Stimulated activated CD4-positive, alpha-beta T cell treated with anti-CD3 and anti-CD28 coated beads, TNF-alpha, amount 100 ng/mL, for 1 hour (primary cell): ENCODE measurements around the gene QRSL1.
"Not testable (repeated sequence)": the region's sequence is repeated elsewhere in the genome, so short reads cannot be mapped to it uniquely, and the experiment has no call there.

Source experiments
- DNase-seq, 3 donors: peaks; one replicate each; pipeline ENCODE4 v3.0.0-alpha.2; 2020; ENCODE audit warnings: low read depth in 3 of 3, low spot score in 1 of 3

The QRSL1 gene

GRCh38 chr6:106622412-106622811, 7.0 kb upstream of the QRSL1 start:
- no peak for DNase-seq

GRCh38 chr6:106623039-106623438, 6.3 kb upstream of the QRSL1 start:
- no peak for DNase-seq

DNA sequence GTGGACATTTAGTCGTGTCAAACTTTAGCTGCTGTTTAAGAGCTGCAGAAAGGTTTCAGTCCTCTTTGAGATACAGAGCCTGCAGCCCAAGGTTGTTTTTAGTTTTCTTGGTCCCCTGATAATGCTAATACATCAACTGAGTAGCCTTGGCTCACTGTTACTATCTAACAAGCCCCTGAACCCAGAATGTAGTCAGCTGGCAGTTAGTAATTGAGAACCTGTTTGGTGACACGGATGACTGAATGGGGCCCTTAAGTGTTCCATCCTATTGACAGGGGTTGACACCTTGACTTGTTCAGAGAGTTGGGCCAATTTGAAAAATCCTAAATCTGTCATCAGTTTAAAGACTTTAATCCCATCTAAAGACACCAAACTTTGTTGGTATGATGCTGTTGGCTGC, 2.9 kb upstream of the QRSL1 start:
- DNase-seq, result no peak

- not testable (repeated sequence) for DNase-seq
Observed at GRCh38 chr6:106627760-106628159, 1.6 kb upstream of the QRSL1 start.

- DNase-seq, result no peak
Observed at GRCh38 chr6:106628658-106629102, 698 bp upstream of the QRSL1 start.

DNA sequence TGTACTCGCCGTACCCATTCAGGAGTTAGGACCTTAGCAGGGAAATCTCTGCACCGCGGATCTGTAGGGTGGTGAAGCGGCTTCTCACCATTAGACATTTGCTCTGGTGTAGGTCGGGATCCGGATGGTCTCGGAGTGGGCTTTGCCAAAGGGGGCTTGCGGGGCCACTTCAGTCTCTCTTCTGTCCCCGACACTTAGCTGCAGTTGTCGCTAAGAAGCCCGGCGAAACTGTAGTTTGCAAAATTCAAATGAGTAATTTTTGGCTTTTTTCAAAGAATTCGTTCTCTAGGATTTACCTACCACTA, 433 bp downstream of the QRSL1 start:
- DNase-seq, result no peak

DNA sequence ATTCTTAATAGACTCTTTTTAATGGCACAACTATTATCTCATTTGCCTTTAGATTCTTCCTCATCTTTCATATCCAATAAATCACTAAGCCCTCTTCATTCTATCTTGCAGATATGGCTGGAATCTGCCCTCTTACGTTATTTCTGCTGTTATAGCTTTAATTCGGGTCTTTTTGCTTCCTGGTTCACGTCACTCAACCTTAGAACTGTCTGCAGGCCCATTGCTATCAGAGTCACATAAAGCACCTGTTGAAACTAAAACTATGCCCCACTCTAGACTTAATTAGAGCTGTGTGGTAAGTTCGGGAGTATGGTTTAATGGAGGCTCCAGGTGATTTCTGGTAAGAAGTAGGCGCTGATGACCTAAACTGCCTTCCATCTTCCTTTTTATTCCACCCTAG, 988 bp downstream of the QRSL1 start:
- DNase-seq, result no peak

DNA sequence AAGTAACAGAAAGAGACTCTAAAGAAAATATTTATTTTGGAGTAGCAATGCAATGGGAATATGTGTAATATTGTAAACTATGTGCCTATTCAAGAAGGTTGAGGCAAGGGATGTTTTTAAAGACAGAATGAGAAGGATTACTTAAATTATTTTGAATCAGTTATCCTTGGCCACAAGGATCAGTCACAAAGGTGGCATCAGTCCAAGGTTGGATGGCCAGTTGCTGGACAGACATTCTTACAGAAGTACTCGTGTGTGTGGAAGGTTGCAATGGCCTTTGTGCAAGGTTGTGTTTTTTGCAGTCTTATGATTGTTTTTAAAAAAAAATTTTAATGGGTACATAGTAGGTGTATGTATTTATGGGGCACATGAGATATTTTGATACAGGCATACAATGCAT, 2.0 kb downstream of the QRSL1 start:
- no peak for DNase-seq

- no peak for DNase-seq
Observed at GRCh38 chr6:106634565-106634964, 5.2 kb downstream of the QRSL1 start.

DNA sequence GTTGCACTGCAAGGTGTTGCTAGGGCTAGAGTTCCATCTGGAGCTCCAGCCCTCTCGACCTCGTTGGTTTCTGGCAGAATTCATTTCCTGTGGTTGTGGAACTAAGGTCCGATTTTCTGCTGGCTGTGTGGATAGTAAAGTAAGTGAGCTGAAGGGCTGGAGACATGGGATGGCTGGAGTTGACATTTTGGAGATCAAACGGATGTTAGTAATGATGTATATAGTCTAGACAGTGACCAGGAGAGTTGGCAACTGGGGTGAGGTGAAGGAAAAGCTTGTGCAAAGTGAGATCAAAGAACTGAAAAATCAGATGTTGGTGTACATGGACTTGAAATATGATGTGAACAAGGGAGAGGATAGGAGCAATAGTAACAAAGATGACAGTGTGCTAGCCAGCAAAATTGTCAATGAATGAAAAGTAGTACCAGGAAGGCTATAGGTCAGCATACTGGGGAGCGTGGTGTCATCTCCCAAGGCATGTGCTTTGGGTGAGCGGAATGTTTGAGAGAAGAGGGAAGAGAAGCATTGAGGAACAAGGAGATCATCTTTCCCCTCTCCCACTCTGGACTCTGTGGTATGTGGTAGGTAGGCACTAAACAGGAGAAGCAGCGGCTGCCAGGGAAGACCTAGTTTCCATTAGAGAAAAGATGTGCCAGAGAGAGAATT, 7.8 kb downstream of the QRSL1 start:
- no peak for DNase-seq

DNA sequence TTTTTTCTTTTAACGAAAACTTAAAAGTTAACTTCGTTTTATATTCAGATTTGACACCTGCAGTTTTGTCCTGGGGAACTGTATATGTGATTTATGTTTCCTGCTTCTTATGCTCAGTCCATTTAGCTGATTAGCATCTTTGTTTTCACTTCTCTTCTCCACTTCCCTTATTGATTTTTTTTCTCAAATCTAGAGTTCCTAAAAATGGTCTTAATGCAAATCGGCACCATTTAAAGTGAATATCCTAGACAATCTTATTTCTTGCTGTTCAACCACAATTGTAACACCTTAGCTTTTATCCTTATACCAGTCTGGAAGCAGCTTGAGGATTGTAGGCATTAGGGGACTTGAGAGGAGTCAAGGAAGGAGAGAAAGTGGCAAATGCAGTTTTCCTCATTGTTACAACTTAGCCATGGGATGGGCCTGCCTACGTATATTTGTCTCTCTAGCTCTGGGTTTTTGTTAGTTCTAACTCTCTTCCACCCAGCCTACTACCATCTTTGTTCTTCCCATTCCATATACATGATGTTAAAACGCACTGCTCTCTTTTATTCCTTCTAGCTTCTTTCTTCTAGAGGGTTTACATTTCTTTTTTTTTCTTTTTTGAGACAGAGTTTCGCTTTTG, 8.5 kb downstream of the QRSL1 start:
- no peak for DNase-seq

DNA sequence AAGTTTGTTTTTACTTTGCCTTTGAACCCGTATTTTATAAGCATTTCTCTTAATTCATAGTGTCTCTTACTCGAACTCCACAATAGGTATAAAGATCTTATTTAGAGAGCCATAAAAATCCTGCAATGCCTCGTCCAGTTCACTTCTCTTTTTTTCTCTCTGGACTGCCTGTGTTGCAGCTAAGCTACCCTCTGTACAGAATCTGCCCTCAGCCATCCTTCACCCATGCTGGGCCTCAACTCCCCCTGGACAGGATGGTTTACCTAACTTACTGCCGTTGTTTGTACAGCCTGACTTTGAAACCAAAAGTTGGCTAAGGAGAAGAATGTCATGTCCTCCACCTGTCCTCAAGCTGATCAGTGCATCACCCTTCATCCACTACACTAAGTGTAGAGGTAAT, 10.4 kb downstream of the QRSL1 start:
- DNase-seq, result no peak

DNA sequence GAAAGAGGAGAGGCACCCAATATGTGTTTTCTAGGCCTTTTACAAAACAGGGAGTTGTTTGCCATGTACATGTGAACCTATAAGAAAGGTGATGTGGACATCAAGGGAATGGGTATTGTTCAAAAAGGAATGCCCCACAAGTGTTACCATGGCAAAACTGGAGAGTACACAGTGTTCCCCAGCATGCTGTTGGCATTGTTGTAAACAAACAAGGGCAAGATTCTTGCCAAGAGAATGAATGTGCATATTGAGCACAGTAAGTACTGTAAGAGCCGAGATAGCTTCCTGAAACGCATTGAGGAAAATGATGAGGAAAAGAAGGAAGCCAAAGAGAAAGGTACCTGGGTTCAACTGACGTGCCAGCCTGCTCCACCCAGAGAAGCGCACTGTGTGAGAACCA, 13.1 kb downstream of the QRSL1 start:
- no peak for DNase-seq

GRCh38 chr6:106643061-106643460, 13.7 kb downstream of the QRSL1 start:
- no peak for DNase-seq

DNA sequence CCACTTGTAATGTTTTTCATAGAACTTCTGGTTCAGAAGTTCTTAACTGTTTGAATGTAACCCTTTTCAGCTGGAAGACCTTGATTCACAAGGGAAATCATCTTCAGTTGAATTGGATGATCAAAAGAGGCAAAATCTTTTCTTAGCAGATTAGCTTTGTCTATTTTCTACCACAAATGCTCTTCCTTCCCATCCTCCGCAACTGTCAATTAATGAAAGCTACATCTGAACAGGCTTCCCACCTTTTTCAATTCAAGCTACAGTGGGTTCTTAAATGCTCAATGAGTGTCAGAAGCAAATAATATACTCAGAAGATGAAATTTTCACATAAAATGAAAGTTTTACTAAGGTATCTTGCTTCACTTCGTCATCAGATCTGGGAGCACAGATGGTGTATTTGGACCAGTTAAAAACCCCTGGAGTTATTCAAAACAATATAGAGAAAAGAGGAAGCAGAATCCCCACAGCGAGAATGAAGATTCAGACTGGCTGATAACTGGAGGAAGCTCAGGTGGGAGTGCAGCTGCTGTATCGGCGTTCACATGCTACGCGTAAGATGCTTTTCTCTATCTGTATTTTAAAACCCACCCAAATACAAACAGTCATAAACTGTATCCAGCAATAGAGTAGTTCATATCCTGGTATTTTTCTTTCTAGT, 19.4 kb downstream of the QRSL1 start:
- DNase-seq, result no peak

DNA sequence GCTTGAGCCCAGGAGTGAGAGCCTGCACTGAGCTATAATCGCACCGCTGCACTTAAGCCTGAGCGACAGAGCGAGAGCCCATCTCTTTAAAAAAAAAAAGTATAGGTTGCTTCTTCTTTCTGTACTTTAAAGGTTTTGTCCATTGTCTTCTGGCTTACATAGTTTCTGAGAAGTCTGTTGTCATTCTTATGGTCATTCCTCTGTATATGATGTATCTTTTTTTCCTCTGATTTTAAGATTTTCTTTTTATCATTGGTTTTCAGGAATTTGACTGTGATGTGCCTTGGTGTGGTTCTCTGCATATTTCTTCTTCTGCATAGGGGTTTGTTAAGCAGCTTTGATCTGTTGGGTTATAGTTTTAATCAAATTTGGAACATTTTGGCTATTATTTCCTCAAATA, 29.1 kb downstream of the QRSL1 start:
- DNase-seq, result no peak

DNA sequence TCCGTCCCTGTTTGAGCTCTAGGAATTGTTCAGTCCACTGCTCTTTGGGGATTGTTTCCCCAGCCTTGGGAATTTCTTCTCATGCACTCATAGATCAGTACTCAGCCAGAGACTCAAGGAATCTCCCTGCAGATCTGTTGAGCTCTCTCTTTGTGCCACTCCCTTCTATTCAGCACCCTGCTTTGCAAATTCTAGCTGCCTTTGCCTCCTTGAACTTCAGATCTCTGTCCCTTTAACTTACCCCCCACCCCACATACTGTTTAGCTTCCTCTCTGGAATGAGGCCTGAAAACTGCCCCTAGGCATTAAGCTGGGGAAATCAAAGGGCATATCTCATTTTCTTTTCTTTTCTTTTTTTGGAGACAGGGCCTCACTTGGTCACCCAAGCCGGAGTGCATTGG, 30.5 kb downstream of the QRSL1 start:
- no peak for DNase-seq

DNA sequence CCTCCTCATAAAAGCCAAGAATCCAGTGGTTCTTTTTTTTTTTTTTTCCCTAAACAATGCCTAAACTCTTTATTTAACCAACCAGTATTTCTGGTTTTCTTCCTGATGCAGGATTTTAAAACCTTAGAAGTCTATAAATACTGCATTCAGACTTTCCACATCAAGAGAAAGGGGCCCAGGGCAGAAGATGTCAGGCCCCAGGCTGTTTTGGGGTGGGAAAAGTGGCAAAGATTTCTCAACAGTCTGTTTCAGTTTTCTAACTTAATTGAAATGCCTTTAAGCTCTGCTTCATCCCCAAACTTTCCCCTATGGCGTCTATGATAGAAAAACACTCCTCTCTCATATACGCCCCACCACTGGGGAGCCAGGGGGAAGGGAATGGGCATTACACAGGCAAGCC, 33.1 kb downstream of the QRSL1 start:
- no peak for DNase-seq

DNA sequence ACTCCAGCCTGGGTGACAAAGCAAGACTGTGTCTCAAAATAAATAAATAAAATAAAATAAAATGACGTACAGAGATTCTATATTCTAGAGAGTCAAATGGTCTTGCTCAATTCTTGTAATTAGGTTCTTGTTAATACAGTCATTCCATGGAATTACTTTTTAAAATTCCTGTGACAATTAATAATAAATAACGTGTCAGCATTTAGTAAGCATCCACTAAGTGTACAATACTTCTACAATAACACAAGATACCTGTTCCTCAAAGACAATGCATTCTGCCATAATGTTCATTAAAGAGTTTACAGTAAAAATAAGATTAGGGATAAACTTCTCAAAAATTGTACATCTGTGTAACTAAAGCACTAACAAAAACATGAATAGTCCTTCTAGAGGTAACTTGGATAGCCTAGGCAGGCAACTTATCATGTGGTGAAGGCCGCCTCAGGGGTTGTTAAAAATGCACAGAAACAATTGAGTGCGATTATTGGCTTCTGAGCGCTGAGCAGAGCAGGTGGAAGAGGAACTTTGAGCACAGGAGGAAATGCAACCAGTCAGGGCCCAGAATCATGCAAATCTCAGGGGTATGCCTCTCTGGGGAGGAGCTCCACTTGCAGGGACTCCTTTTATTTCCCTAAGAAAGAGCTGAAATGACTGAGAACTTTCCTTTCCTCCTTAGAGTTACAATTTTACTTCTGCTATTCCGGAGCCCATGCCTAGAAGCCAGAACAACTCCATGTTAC, 37.1 kb downstream of the QRSL1 start:
- no peak for DNase-seq

- DNase-seq, result no peak
Observed at GRCh38 chr6:106667022-106667402, 37.6 kb downstream of the QRSL1 start.

DNA sequence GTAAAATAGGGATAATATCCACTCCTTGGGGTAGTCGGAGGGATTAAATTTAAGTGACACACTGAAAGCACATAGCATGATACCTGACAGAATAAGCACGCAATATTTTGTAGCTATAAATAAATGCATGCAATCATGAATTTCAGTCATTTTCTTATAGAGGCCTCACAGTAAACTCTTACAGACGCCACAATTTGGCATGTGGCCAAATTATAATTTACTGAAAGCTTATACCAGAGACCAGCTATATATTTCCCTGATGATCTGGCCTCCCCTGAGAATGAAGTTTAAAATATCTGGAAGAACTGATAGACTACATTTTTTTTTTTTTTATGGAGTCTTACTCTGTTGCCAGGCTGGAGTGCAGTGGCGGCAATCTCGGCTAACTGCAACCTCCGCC, 40.9 kb downstream of the QRSL1 start:
- no peak for DNase-seq

DNA sequence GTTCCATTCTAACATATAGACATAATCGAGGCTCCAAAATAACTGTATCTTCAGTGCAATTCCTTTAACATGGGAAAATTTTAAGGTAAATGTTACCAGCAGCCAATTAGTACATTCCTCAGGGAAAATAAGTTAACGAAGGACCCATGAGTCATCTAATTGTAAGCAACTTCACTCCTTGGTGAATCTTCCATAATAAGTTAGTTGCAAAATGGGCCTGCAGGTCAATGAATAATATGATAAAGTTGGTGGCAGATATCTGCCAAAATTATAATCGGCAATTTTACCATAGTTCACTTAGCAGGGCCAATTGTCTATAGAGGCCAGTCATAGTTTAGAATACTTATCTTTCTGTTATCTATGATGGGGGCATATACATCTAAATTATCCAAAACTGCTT, 42.3 kb downstream of the QRSL1 start:
- DNase-seq, result no peak
